ENCODE results near the gene MED25.

The MED25 gene

DNA sequence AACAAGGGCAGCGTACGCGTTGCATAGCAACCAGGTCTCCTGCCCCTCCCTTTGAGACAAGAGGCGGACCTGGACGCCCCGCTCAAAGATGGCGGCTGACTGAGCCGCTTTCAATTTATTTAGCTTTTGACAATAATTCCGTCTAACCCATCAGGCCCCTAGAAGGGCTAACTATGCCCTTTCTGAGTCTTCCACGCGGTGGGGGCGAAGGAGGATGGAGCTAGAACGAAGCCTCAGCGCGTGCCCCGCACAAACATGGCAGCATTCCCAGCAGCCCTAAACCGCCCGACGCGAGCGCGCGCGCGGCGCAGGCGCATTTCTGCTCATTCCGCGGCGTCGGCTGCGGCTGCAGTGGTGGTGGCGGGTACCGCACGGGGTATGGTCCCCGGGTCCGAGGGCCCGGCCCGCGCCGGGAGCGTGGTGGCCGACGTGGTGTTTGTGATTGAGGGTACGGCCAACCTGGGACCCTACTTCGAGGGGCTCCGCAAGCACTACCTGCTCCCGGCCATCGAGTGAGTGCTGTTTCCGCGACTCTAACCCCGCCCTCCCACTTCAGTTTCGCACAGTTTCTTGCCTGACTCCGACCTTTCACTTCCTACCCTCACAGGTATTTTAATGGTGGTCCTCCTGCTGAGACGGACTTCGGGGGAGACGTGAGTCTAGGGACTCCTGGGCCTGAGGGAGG is at the start of gene MED25:
MED25 (plus strand) TSS at position 326 of the 685 bp plus-strand sequence; CDS start at position 379, 53 bp downstream.
- peak; percentile 93 for DNase-seq

- no peak for DNase-seq
Measured at GRCh38 chr19:49770529-49770928, 47.6 kb upstream of the MED25 start.

- DNase-seq = no peak
Measured at GRCh38 chr19:49771674-49772139, 46.4 kb upstream of the MED25 start.

DNA sequence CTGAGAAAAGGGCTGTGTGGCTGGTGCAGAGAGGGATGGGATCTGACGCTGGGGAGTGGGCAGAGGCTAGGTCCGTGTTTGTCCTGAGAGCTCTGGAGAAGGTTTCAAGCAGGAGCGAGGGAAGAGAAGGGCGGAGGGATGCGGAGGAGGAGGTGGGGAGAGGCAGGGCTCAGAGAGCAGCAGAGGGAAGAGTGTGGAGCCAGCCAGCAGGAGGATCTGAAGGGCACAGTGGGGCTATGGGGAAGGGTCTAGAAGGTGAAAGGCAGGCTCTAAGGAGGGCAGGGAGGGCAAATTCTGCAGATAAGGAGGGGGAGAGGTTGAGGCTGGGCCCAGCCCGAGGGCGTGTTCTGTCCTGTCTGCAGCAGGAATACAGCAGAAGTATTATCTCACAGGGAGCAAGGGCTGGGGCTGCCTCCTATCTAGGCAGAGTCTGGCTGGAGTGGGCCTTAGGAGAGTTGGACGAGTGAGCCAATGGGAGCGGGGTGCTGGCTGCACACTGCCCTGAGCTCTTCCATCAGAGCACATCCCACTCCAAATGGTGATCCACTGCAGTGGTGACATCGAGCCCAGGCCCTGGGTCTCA is 45.1 kb upstream of the MED25 start:
- DNase-seq = no peak

DNA sequence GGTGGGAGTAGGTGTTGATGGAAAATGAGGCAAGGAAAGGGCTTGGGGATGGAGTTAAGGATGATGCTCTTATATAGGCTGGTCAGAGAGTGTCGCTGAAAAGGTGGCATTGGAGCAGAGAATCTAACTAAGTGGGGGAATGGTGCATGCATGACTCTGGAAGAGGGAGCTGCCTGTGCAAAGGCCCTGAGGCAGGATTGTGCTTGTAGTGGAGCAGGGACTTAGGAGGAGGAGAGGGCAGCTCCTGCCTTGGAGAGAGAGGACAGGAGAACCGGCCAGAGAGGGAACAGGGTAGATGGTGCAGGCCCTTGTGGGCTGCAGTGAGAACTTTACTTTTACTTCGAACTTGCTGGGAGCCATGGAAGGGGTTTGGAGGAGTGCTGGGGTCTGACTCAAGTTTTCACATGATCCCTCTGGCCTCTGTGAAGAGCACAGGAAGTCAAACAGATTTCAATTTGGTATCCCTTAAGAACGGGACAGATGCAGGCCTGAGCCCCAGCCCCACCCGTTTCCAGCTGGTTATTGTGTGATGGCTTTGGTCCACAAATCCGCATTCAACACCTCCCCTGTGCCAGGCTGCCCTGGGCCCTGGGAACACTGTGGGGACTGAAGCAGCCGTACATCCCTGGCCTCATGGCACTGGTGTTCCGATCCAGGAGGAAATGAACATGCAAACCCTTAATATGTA is 44.3 kb upstream of the MED25 start:
- DNase-seq = no peak

- DNase-seq = no peak
Measured at GRCh38 chr19:49774969-49775368, 43.1 kb upstream of the MED25 start.

DNA sequence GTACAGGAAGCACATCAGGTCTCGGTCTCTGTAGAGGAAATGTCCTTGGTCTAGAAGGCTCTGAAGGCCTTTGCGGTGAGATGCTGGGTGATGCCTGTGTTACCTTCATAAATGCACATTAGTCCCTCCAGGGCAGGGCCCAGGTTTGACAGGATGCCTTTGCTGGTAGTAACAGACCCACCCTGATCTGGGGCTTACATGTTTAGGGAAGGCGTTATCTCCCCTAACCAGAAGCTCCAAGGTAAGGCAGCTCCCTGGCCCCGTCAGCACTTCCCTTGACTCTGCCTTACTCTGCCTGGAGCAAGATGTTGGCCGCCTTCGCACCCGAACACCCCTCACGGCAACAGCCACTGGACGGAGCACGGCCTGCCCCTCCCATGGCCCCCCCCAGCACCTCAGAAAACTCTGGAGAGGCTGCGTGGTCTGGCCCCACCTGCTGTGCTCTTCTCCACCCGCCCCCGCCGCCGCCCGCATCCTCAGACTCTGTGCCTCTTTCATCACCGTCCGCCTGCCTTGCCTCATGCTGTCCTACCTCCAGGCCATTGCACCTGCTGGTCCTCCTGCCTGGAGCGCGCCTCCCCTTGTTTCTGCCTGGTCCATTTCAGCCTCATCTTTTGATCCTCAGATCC is 42.2 kb upstream of the MED25 start:
- DNase-seq = no peak

DNA sequence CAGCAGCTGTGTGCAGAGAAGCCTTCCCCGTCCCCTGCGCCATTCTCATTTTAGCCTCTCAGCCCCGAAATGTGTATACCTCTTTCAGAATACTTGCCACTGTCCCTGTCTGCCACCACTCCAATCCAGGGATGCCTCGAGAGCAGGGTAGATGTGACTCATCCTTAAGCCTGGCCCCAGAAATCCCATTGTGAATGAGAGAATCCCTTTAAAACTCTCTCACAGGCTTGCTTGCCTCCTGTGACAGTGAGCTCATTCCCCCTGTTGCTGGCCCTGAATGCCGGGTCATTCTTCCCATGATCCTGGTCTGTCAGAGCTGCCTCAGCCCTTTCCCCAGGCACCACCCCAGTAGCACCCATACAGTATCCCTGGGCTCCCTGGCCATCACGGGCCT is 41.7 kb upstream of the MED25 start:
- DNase-seq = no peak

- DNase-seq = no peak
Measured at GRCh38 chr19:49779731-49780555, 38.1 kb upstream of the MED25 start.

GRCh38 chr19:49780861-49781260 is 37.2 kb upstream of the MED25 start:
- DNase-seq = no peak

GRCh38 chr19:49781394-49781793 is 36.7 kb upstream of the MED25 start:
- DNase-seq = no peak

DNA sequence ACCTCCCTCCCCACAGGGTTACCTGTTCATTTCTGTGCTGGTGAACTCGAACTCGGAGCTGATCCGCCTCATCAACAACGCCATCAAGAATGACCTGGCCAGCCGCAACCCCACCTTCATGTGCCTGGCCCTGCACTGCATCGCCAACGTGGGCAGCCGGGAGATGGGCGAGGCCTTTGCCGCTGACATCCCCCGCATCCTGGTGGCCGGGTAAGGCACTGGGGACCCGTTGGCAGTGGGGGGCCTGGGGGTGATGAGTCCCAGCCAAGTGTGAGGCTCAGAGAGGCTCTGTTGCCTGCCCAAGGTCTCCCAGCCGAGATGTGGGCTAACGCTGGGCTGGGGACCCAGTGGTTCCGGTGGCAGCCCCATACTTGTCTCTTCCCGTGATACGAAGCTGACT is 35.6 kb upstream of the MED25 start:
- no peak for DNase-seq

DNA sequence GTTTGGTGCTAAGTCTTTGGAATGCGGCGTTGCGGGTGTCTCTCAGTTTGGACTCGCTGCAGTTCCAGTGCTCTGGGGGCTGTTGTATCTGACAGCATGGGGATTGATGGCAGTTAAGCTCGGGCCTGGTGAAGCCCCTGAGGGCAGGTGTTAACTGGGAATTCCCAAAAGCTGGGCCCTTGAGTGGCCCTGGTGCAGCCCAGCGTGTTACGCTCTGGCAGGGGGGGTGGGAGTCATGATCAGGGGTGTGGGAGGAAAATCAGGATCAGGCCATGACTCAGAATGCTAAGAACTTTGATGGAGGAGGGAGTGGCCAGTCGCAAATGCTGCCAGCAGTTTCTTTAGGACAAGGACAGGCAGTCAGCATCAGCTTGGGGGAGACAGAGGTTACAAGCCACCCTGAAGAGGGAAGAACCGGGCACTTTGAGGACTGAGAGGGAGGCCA is 31.7 kb upstream of the MED25 start:
- DNase-seq = peak; percentile 13

DNA sequence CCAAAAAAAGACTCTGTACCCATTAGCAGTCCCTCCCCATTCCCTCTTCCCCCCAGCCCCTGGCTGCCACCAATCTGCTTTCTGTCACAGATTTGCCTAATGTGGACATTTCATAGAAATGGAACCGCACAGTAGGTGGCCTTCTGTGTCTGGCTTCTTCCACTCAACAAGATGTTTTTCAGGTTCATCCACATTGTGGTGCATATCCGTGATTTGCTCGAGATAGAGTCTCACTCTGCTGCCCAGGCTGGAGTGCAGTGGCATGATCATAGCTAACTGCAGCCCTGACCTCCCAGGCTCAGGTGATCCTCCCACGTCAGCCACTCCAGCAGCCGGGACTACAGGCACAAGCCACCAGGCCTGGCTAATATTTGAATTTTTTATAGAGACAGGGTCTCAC is 30.3 kb upstream of the MED25 start:
- no peak for DNase-seq

GRCh38 chr19:49788857-49789256 is 29.2 kb upstream of the MED25 start:
- DNase-seq = no peak

GRCh38 chr19:49790866-49791265 is 27.2 kb upstream of the MED25 start:
- DNase-seq = no peak

DNA sequence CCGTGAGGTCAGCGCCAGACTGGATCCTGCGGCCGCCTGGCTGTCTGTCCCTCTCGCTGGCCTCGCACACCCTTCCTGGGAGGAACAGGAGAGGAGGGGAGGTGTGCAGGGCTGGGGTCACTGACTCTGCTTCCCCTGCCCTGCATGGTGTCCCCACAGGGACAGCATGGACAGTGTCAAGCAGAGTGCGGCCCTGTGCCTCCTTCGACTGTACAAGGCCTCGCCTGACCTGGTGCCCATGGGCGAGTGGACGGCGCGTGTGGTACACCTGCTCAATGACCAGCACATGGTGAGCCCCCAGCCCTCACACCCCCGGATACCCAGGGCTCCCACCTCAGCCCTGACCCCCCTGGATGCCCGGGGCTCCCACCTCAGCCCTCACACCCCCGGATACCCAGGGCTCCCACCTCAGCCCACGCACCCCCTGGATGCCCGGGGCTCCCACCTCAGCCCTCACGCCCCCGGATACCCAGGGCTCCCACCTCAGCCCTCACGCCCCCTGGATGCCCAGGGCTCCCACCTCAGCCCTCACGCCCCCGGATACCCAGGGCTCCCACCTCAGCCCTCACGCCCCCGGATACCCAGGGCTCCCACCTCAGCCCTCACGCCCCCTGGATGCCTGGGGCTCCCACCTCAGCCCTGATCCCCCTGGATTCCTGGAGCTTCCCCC is 26.2 kb upstream of the MED25 start:
- DNase-seq = no peak

DNA sequence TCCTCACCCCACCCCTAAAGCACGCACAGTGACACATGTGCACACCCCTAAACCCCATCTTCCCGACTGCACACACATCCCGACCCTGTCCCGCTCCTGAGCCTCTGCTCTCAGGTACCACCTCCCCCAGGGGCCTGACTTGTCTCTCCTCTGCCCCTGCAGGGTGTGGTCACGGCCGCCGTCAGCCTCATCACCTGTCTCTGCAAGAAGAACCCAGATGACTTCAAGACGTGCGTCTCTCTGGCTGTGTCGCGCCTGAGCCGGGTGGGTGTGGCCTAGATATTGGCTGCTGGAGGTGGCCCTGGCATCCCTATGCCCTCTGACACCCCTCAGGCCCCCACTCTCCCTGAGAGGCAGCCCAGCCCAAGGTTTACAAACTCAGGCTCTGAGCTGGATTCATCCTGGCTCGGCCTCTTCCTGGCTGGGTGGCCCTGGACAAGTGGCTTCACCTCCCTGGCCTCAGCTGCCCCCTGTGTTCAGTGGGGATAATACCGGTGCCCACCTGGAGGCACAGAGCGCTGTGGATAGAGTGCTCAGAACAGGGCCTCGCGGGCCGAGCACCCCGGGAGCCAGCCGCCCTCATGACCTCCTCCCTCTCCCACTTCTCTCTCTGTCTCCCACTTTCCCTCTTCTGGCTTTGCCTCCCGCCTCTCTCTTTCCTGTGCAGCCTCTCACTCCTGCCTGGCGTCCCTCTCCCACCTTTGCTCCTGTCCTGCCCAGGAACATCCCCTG is 25.1 kb upstream of the MED25 start:
- DNase-seq = no peak

DNA sequence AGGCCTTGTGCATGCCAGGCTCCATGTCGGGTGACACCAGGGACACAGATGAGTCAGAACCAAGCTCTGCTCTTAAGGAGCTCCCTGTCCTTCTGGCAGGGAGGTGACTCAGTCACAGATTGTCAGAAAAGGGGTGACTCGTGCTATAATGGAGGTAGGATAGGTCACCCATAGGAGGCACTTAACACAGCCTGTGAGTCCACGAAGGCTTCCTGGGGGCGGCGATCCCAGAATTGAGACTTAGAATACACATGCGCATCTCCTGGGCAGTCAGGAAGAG is 24.6 kb upstream of the MED25 start:
- peak; percentile 26 for DNase-seq

DNA sequence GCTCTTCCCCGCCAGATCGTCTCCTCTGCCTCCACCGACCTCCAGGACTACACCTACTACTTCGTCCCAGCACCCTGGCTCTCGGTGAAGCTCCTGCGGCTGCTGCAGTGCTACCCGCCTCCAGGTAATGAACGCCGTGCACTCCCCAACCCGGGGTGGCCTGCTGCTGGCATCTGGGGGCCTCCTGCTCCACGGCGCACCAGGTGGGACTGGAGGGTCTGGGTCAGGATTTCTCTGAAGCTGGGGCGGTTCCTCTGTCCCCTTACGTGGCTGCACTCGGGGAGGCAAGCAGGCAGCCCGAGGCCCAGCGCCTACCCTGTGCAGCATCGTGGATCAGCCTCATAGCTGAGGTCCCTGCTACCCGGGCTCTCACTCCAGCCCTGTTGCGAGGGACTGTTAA is 22.5 kb upstream of the MED25 start:
- DNase-seq = no peak

GRCh38 chr19:49798574-49798973 is 19.5 kb upstream of the MED25 start:
- DNase-seq = no peak

Data from kidney glomerular epithelial cell (primary cell).